HepG2 (cell line): Measurements from ENCODE around the gene SIRT7. TPM values are rescaled to one million over a fixed set of nuclear protein-coding genes. Genes with fewer than 3 reads are reported as not detected.
A peak's percentile ranks its signal among the peaks of the same experiment; 100 is the strongest.

Source experiments
- HOXA3 ChIP-seq: sonication (generic); formaldehyde crosslinking; IDR thresholded peaks from 2 replicates; pipeline ENCODE4 v1.5.0; 2020; ENCODE audit warnings: missing genetic modification reagents
- KLF6 ChIP-seq: IDR thresholded peaks from 2 replicates; pipeline ENCODE4 v1.8.0; 2016; ENCODE audit warnings: missing biosample characterization, missing genetic modification reagents
- MBD4 ChIP-seq: IDR thresholded peaks from 2 replicates; pipeline ENCODE4 v1.6.1; 2012; ENCODE audit warnings: low read length, inconsistent platforms, borderline replicate concordance
- MED1 ChIP-seq: sonication (generic); formaldehyde crosslinking; IDR thresholded peaks from 2 replicates; pipeline ENCODE4 v1.4.0; 2020; ENCODE audit warnings: missing genetic modification reagents
- PHF20 ChIP-seq: sonication (generic); formaldehyde crosslinking; IDR thresholded peaks from 2 replicates; pipeline ENCODE4 v1.5.0; 2020; ENCODE audit warnings: mild to moderate bottlenecking, missing genetic modification reagents
- PRPF4 ChIP-seq: fragments of 200-400 bp; formaldehyde crosslinking; IDR thresholded peaks from 2 replicates; pipeline ENCODE4 v1.6.1; 2016; ENCODE audit warnings: low read length, low read depth; ENCODE audit not compliant: poor library complexity, severe bottlenecking
- RBFOX2 ChIP-seq: fragments of 200-400 bp; formaldehyde crosslinking; IDR thresholded peaks from 2 replicates; pipeline ENCODE4 v1.6.1; 2017; ENCODE audit warnings: low read depth, mild to moderate bottlenecking, low read length
- RFXANK ChIP-seq: IDR thresholded peaks from 2 replicates; pipeline ENCODE4 v1.6.1; 2016
- STAG1 ChIP-seq: sonication (generic); formaldehyde crosslinking; IDR thresholded peaks from 2 replicates; pipeline ENCODE4 v1.4.0; 2020; ENCODE audit warnings: missing genetic modification reagents
- ZBTB38 ChIP-seq: sonication (generic); formaldehyde crosslinking; IDR thresholded peaks from 2 replicates; pipeline ENCODE4 v1.5.1; 2020; ENCODE audit warnings: mild to moderate bottlenecking, missing genetic modification reagents
- ZKSCAN8 ChIP-seq: IDR thresholded peaks from 2 replicates; pipeline ENCODE4 v1.6.1; 2016; ENCODE audit warnings: borderline replicate concordance, missing genetic modification reagents, missing compliant biosample characterization
- ZMYM2 ChIP-seq: sonication (generic); formaldehyde crosslinking; IDR thresholded peaks from 2 replicates; pipeline ENCODE4 v1.8.0; 2022; ENCODE audit warnings: mild to moderate bottlenecking, missing genetic modification reagents
- ZNF138 ChIP-seq: sonication (generic); formaldehyde crosslinking; IDR thresholded peaks from 2 replicates; pipeline ENCODE4 v1.5.0; 2020; ENCODE audit warnings: mild to moderate bottlenecking, low read depth, missing genetic modification reagents
- ZNF333 ChIP-seq: sonication (generic); formaldehyde crosslinking; IDR thresholded peaks from 2 replicates; pipeline ENCODE4 v1.4.0; 2020; ENCODE audit warnings: mild to moderate bottlenecking, missing genetic modification reagents, borderline replicate concordance
- ZNF530 ChIP-seq: sonication (generic); formaldehyde crosslinking; IDR thresholded peaks from 2 replicates; pipeline ENCODE4 v1.5.0; 2020; ENCODE audit warnings: low read depth, mild to moderate bottlenecking, missing genetic modification reagents
- ZNF550 ChIP-seq: sonication (generic); formaldehyde crosslinking; IDR thresholded peaks from 2 replicates; pipeline ENCODE4 v1.4.0; 2020; ENCODE audit warnings: mild to moderate bottlenecking, missing genetic modification reagents, borderline replicate concordance
- ZNF564 ChIP-seq: sonication (generic); formaldehyde crosslinking; IDR thresholded peaks from 2 replicates; pipeline ENCODE4 v1.8.1; 2023; ENCODE audit warnings: mild to moderate bottlenecking, missing genetic modification reagents
- polyA plus RNA-seq, 8 experiments: library from polyadenylated mRNA; depleted of rRNA in 3 of 8; stranded (reverse) in 7 of 8; unstranded in 1 of 8; fragments of >200 nt; fragmentation: Illumina TruSeq in 4 of 8; extraction: Trizol in 4 of 8; gene quantifications; 2 replicates each; pipeline versions ENCODE4 v1.2.1 to v1.2.3, GENCODE V29; 2011 to 2016; ENCODE audit warnings: low read depth in 4 of 8, missing spikeins in 1 of 8, mixed read lengths in 1 of 8; ENCODE audit not compliant: insufficient read depth in 1 of 8
- total RNA-seq, 5 experiments: library from RNA; depleted of rRNA; stranded (reverse); fragments of >200 nt; fragmentation: Illumina TruSeq; extraction: Trizol; gene quantifications; 2 replicates each; pipeline ENCODE4 v1.2.3, GENCODE V29; 2016; ENCODE audit warnings: low read depth in 1 of 5
- TF ChIP-seq, protein P1 (sequence below): sonication (generic); formaldehyde crosslinking; IDR thresholded peaks from 2 replicates; pipeline ENCODE4 v1.5.1; 2020; ENCODE audit warnings: mild to moderate bottlenecking, moderate library complexity, missing genetic modification reagents
- TF ChIP-seq, protein P2 (sequence below): IDR thresholded peaks from 2 replicates; pipeline ENCODE4 v1.6.1; 2016; ENCODE audit warnings: low read depth, control low read depth
- TF ChIP-seq, protein P3 (sequence below): IDR thresholded peaks from 2 replicates; pipeline ENCODE4 v1.6.1; 2016
- TF ChIP-seq, protein P4 (sequence below): sonication (generic); formaldehyde crosslinking; IDR thresholded peaks from 2 replicates; pipeline ENCODE4 v1.8.0; 2022; ENCODE audit warnings: missing genetic modification reagents, mild to moderate bottlenecking, borderline replicate concordance
- TF ChIP-seq, protein P5 (sequence below): IDR thresholded peaks from 2 replicates; pipeline ENCODE4 v1.6.1; 2016; ENCODE audit warnings: missing compliant biosample characterization, missing genetic modification reagents, borderline replicate concordance

The SIRT7 gene
- total and polyA plus RNA-seq, 2 of the 13 experiments (the other 11 are each of a cell fraction or from before 2014, with no cell fraction given): 8.3 to 24.8 TPM

DNA sequence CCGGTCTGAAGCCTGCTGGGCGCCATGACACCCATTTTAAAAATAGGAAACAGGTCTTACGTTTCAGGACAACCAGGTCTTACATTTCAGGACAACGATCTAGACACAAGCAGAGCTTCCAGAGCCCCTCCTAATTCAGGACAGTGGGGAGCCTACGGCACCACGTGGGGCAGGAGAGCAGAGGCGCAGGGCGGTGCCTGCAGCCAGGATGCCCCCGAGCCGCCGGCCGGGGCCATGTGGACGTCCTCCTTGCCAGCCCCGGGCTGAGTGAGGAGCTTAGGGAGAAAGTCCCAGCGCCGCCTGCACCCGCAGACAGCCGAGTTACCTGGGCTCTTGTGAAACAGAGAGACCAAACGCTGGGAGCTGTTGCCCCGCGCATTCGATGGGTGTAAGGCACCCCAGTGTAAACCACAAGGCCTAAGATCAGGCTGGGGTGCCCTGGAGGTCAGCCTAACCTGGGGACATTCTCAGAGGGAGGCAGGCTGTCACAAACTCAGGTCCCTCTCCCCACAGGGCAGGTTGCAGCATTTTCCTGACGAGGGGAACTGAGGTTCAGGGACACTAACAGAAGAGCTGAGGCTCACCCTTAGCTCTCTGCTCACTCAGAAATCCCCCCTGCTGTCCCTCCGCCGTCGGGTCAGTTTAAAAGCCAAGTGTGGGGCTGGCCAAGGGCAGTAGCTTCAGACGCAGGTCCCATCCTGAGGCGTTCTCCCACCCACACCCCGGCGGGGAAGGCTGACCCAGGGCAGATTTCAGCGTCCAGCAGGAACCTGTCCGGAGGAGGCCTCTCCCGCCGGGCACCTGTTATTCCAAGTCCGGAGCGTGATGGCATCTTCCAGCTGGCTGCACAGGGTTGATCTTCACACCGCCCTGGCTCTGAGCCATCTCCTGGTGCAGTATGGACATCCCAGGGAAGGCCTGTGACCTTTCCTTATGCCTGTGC lies 44.8 kb upstream of the SIRT7 start (continued):
- no peak for TF ChIP-seq PHF20 (CRISPR knock-in tag)
- peak; percentile 68 for TF ChIP-seq RBFOX2
- TF ChIP-seq PRPF4: no peak
- TF ChIP-seq HOXA3: no peak
- TF ChIP-seq KLF6 (CRISPR knock-in tag): no peak
- no peak for TF ChIP-seq STAG1 (CRISPR knock-in tag)
- TF ChIP-seq ZNF333: no peak; the same call in 1 of the 2 replicates
- TF ChIP-seq, protein P1, sequence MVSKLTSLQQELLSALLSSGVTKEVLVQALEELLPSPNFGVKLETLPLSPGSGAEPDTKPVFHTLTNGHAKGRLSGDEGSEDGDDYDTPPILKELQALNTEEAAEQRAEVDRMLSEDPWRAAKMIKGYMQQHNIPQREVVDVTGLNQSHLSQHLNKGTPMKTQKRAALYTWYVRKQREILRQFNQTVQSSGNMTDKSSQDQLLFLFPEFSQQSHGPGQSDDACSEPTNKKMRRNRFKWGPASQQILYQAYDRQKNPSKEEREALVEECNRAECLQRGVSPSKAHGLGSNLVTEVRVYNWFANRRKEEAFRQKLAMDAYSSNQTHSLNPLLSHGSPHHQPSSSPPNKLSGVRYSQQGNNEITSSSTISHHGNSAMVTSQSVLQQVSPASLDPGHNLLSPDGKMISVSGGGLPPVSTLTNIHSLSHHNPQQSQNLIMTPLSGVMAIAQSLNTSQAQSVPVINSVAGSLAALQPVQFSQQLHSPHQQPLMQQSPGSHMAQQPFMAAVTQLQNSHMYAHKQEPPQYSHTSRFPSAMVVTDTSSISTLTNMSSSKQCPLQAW (CRISPR knock-in tag): no peak
- no peak for TF ChIP-seq RFXANK (CRISPR knock-in tag)
- TF ChIP-seq ZNF550: no peak
- TF ChIP-seq ZNF530 (CRISPR knock-in tag): no peak
- peak; percentile 23 for TF ChIP-seq ZBTB38 (CRISPR knock-in tag)
- TF ChIP-seq, protein P2, sequence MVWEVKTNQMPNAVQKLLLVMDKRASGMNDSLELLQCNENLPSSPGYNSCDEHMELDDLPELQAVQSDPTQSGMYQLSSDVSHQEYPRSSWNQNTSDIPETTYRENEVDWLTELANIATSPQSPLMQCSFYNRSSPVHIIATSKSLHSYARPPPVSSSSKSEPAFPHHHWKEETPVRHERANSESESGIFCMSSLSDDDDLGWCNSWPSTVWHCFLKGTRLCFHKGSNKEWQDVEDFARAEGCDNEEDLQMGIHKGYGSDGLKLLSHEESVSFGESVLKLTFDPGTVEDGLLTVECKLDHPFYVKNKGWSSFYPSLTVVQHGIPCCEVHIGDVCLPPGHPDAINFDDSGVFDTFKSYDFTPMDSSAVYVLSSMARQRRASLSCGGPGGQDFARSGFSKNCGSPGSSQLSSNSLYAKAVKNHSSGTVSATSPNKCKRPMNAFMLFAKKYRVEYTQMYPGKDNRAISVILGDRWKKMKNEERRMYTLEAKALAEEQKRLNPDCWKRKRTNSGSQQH (CRISPR knock-in tag): 0 out of 2 replicates have a peak, but pooled peaks have one; percentile 11
- TF ChIP-seq ZKSCAN8 (CRISPR knock-in tag): 0 out of 2 replicates have a peak, but pooled peaks have one; percentile 39
- TF ChIP-seq MED1: 0 out of 2 replicates have a peak, but pooled peaks have one; percentile 28
- TF ChIP-seq ZNF138 (CRISPR knock-in tag): no peak
- TF ChIP-seq, protein P3, sequence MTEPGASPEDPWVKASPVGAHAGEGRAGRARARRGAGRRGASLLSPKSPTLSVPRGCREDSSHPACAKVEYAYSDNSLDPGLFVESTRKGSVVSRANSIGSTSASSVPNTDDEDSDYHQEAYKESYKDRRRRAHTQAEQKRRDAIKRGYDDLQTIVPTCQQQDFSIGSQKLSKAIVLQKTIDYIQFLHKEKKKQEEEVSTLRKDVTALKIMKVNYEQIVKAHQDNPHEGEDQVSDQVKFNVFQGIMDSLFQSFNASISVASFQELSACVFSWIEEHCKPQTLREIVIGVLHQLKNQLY: 0 out of 2 replicates have a peak, but pooled peaks have one; percentile 45
- TF ChIP-seq, protein P4, sequence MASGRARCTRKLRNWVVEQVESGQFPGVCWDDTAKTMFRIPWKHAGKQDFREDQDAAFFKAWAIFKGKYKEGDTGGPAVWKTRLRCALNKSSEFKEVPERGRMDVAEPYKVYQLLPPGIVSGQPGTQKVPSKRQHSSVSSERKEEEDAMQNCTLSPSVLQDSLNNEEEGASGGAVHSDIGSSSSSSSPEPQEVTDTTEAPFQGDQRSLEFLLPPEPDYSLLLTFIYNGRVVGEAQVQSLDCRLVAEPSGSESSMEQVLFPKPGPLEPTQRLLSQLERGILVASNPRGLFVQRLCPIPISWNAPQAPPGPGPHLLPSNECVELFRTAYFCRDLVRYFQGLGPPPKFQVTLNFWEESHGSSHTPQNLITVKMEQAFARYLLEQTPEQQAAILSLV (CRISPR knock-in tag): no peak
- peak; percentile 44; the same call in 1 of the 2 replicates for TF ChIP-seq ZNF564 (CRISPR knock-in tag)
- no peak for TF ChIP-seq MBD4
- TF ChIP-seq, protein P5, sequence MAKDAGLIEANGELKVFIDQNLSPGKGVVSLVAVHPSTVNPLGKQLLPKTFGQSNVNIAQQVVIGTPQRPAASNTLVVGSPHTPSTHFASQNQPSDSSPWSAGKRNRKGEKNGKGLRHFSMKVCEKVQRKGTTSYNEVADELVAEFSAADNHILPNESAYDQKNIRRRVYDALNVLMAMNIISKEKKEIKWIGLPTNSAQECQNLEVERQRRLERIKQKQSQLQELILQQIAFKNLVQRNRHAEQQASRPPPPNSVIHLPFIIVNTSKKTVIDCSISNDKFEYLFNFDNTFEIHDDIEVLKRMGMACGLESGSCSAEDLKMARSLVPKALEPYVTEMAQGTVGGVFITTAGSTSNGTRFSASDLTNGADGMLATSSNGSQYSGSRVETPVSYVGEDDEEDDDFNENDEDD (CRISPR knock-in tag): no peak
- TF ChIP-seq ZMYM2 (CRISPR knock-in tag): 0 out of 2 replicates have a peak, but pooled peaks have one; percentile 52
